Keratinocyte (primary cell): ENCODE data around the gene MAP1LC3B.

Experiments
- EZH2 ChIP-seq: IDR thresholded peaks from one replicate; pipeline ENCODE4 v1.6.1; 2012; ENCODE audit warnings: inconsistent platforms, mild to moderate bottlenecking, low read length, moderate library complexity
- TF ChIP-seq, protein P1 (sequence below), 3 experiments: IDR thresholded peaks in 1 of 3; conservative IDR thresholded peaks in 1 of 3; optimal IDR thresholded peaks in 1 of 3; 2 replicates in 2 of 3; 3 replicates in 1 of 3; pipeline versions ENCODE3 to v1.5.1; 2011; ENCODE audit warnings: low read length in 3 of 3, mild to moderate bottlenecking in 3 of 3, moderate library complexity in 2 of 3, control low read depth in 1 of 3, inconsistent platforms in 1 of 3; ENCODE audit not compliant: insufficient read depth in 2 of 3; ENCODE audit errors: extremely low read depth in 1 of 3

GRCh38 chr16:87436225-87437172 lies 44.4 kb downstream of the MAP1LC3B start:
- no peak for TF ChIP-seq EZH2
- TF ChIP-seq, protein P1, sequence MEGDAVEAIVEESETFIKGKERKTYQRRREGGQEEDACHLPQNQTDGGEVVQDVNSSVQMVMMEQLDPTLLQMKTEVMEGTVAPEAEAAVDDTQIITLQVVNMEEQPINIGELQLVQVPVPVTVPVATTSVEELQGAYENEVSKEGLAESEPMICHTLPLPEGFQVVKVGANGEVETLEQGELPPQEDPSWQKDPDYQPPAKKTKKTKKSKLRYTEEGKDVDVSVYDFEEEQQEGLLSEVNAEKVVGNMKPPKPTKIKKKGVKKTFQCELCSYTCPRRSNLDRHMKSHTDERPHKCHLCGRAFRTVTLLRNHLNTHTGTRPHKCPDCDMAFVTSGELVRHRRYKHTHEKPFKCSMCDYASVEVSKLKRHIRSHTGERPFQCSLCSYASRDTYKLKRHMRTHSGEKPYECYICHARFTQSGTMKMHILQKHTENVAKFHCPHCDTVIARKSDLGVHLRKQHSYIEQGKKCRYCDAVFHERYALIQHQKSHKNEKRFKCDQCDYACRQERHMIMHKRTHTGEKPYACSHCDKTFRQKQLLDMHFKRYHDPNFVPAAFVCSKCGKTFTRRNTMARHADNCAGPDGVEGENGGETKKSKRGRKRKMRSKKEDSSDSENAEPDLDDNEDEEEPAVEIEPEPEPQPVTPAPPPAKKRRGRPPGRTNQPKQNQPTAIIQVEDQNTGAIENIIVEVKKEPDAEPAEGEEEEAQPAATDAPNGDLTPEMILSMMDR (optimal IDR thresholded peaks at IDR 0.05 in 1 of 3, IDR thresholded peaks at IDR 0.05 in 1 of 3, conservative IDR thresholded peaks at IDR 0.05 in 1 of 3; ENCODE audit: extremely low read depth in 1 of 3, insufficient read depth in 2 of 3, low read length in 3 of 3), result no peak
